ENCODE measurements around the gene PRKCG.
A peak's percentile ranks its signal among the peaks of the same experiment; 100 is the strongest.

The PRKCG gene

GRCh38 chr19:53873773-53874605 is 8.0 kb upstream of the PRKCG start:
- DNase-seq: no peak

GRCh38 chr19:53874606-53874990 is 7.4 kb upstream of the PRKCG start:
- no peak for DNase-seq

GRCh38 chr19:53875602-53876325 is 6.2 kb upstream of the PRKCG start:
- DNase-seq: no peak

- DNase-seq: no peak
Measured at GRCh38 chr19:53876651-53877224, 5.3 kb upstream of the PRKCG start.

- no peak for DNase-seq
Measured at GRCh38 chr19:53877361-53877766, 4.6 kb upstream of the PRKCG start.

GRCh38 chr19:53878776-53879139 is 3.2 kb upstream of the PRKCG start:
- DNase-seq: no peak

- DNase-seq: peak; percentile 85 to 97
Measured at GRCh38 chr19:53879140-53880081, 2.6 kb upstream of the PRKCG start.

- DNase-seq: no peak
Measured at GRCh38 chr19:53880711-53881481, 1.1 kb upstream of the PRKCG start.

- DNase-seq: no peak
Measured at GRCh38 chr19:53882391-53883050, 524 bp downstream of the PRKCG start.

- no peak for DNase-seq
Measured at GRCh38 chr19:53883231-53883661, 1.2 kb downstream of the PRKCG start.

GRCh38 chr19:53883741-53884140 is 1.7 kb downstream of the PRKCG start:
- DNase-seq: no peak

- DNase-seq: no peak
Measured at GRCh38 chr19:53884256-53884655, 2.3 kb downstream of the PRKCG start.

GRCh38 chr19:53885036-53885435 is 3.0 kb downstream of the PRKCG start:
- DNase-seq: no peak

- DNase-seq: no peak
Measured at GRCh38 chr19:53892301-53892980, 10.4 kb downstream of the PRKCG start.

GRCh38 chr19:53892981-53893325 is 11.0 kb downstream of the PRKCG start:
- no peak for DNase-seq

- no peak for DNase-seq
Measured at GRCh38 chr19:53894707-53895106, 12.7 kb downstream of the PRKCG start.

- no peak for DNase-seq
Measured at GRCh38 chr19:53896682-53897081, 14.7 kb downstream of the PRKCG start.

GRCh38 chr19:53897459-53897858 is 15.5 kb downstream of the PRKCG start:
- DNase-seq: no peak

- no peak for DNase-seq
Measured at GRCh38 chr19:53898166-53898565, 16.2 kb downstream of the PRKCG start.

GRCh38 chr19:53898636-53899341 is 16.8 kb downstream of the PRKCG start:
- DNase-seq: no peak

Measured in cerebellar nuclear complex (tissue), 1 donor.